H9 (cell line): ENCODE measurements around the gene ZNHIT2. TPM values are rescaled to one million over a fixed set of nuclear protein-coding genes. Genes with fewer than 3 reads are reported as not detected.
A peak's percentile ranks its signal among the peaks of the same experiment; 100 is the strongest.

Source experiments
- DNase-seq: peaks from one replicate; pipeline ENCODE4 v3.0.0-alpha.2; 2017
- H2AFZ ChIP-seq: one replicate; pipeline ENCODE4 v1.6.1; 2013; ENCODE audit warnings: mild to moderate bottlenecking, low read length, control low read depth, moderate library complexity
- H2AK5ac ChIP-seq: 2 replicates; pipeline ENCODE4 v1.6.1; 2013; ENCODE audit warnings: low read length, control low read depth, mixed read lengths; ENCODE audit not compliant: insufficient read length
- H2BK120ac ChIP-seq: one replicate; pipeline ENCODE4 v1.6.1; 2013; ENCODE audit warnings: low read depth, mild to moderate bottlenecking, low read length, control low read depth, inconsistent platforms; ENCODE audit not compliant: poor library complexity, severe bottlenecking
- H2BK12ac ChIP-seq: 2 replicates; pipeline ENCODE4 v1.6.1; 2013; ENCODE audit warnings: low read length, control low read depth, mixed read lengths, low read depth; ENCODE audit not compliant: insufficient read length
- H2BK15ac ChIP-seq: 2 replicates; pipeline ENCODE4 v1.6.1; 2013; ENCODE audit warnings: low read depth, low read length, control low read depth
- H2BK20ac ChIP-seq: one replicate; pipeline ENCODE4 v1.6.1; 2013; ENCODE audit warnings: low read depth, mild to moderate bottlenecking, low read length, control low read depth, inconsistent platforms; ENCODE audit not compliant: poor library complexity, severe bottlenecking
- H2BK5ac ChIP-seq: 2 replicates; pipeline ENCODE4 v1.6.1; 2013; ENCODE audit warnings: low read length, control low read depth, mixed read lengths; ENCODE audit not compliant: insufficient read length
- H3K14ac ChIP-seq: 2 replicates; pipeline ENCODE4 v1.6.1; 2013; ENCODE audit warnings: low read length, control low read depth; ENCODE audit not compliant: insufficient read depth
- H3K18ac ChIP-seq: 2 replicates; pipeline ENCODE4 v1.6.1; 2013; ENCODE audit warnings: low read depth, mild to moderate bottlenecking, mixed read lengths, low read length, control low read depth; ENCODE audit not compliant: insufficient read length
- H3K23ac ChIP-seq: 2 replicates; pipeline ENCODE4 v1.6.1; 2013; ENCODE audit warnings: low read length, control low read depth, mixed read lengths, low read depth; ENCODE audit not compliant: insufficient read length
- H3K23me2 ChIP-seq: 2 replicates; pipeline ENCODE4 v1.6.1; 2013; ENCODE audit warnings: low read depth, mild to moderate bottlenecking, mixed read lengths, low read length, control low read depth; ENCODE audit not compliant: insufficient read length, poor library complexity, severe bottlenecking
- H3K27ac ChIP-seq: 2 replicates; pipeline ENCODE4 v1.5.1; 2013; ENCODE audit warnings: low read length, control low read depth, mixed read lengths, low read depth; ENCODE audit not compliant: insufficient read length
- H3K27me3 ChIP-seq: 2 replicates; pipeline ENCODE4 v1.6.1; 2013; ENCODE audit warnings: low read length, control low read depth, inconsistent platforms; ENCODE audit not compliant: insufficient read depth
- H3K4ac ChIP-seq: 2 replicates; pipeline ENCODE4 v1.6.1; 2013; ENCODE audit warnings: low read depth, mild to moderate bottlenecking, control low read depth, inconsistent platforms, low read length, moderate library complexity
- H3K4me1 ChIP-seq: 2 replicates; pipeline ENCODE4 v1.6.1; 2013; ENCODE audit warnings: low read length, control low read depth, inconsistent platforms; ENCODE audit not compliant: insufficient read depth
- H3K4me2 ChIP-seq: 2 replicates; pipeline ENCODE4 v1.6.1; 2013; ENCODE audit warnings: low read length, control low read depth, mixed read lengths; ENCODE audit not compliant: insufficient read length, insufficient read depth
- H3K56ac ChIP-seq: 2 replicates; pipeline ENCODE4 v1.6.1; 2013; ENCODE audit warnings: low read depth, mild to moderate bottlenecking, mixed read lengths, low read length, control low read depth; ENCODE audit not compliant: insufficient read length
- H3K79me1 ChIP-seq: 2 replicates; pipeline ENCODE4 v1.6.1; 2013; ENCODE audit warnings: low read depth, mild to moderate bottlenecking, moderate library complexity, low read length, control low read depth, inconsistent platforms; ENCODE audit not compliant: insufficient read depth, poor library complexity, severe bottlenecking
- H3K79me2 ChIP-seq: 2 replicates; pipeline ENCODE4 v1.6.1; 2013; ENCODE audit warnings: low read length, control low read depth, inconsistent platforms; ENCODE audit not compliant: insufficient read depth
- H3K9ac ChIP-seq: 2 replicates; pipeline ENCODE4 v1.6.1; 2013; ENCODE audit warnings: low read length, control low read depth, mixed read lengths; ENCODE audit not compliant: insufficient read length; ENCODE audit errors: extremely low read depth
- H3K9me3 ChIP-seq: one replicate; pipeline ENCODE4 v1.6.1; 2013; ENCODE audit warnings: low read depth, low read length, inconsistent platforms; ENCODE audit not compliant: control insufficient read depth
- H3T11ph ChIP-seq: one replicate; pipeline ENCODE4 v1.6.1; 2013; ENCODE audit warnings: mild to moderate bottlenecking, low read length, control low read depth, inconsistent platforms
- H4K20me1 ChIP-seq: one replicate; pipeline ENCODE4 v1.6.1; 2013; ENCODE audit not compliant: control insufficient read depth, insufficient read length, insufficient read depth
- H4K5ac ChIP-seq: 2 replicates; pipeline ENCODE4 v1.6.1; 2013; ENCODE audit warnings: low read depth, mild to moderate bottlenecking, mixed read lengths, low read length, control low read depth; ENCODE audit not compliant: insufficient read length
- H4K8ac ChIP-seq: replicated peaks from 2 replicates; pipeline ENCODE4 v1.6.1; 2013; ENCODE audit warnings: low read length, control low read depth, mixed read lengths, low read depth; ENCODE audit not compliant: insufficient read length
- H4K91ac ChIP-seq: 2 replicates; pipeline ENCODE4 v1.6.1; 2013; ENCODE audit warnings: low read depth, mild to moderate bottlenecking, moderate library complexity, mixed read lengths, low read length, control low read depth; ENCODE audit not compliant: insufficient read length
- H3K27ac Mint-ChIP-seq, 3 experiments: 2 replicates in 2 of 3; 3 replicates in 1 of 3; pipeline ENCODE4 v1.8.0; 2020 to 2021; ENCODE audit warnings: mixed read lengths in 3 of 3, mild to moderate bottlenecking in 1 of 3, moderate library complexity in 1 of 3
- H3K27me3 Mint-ChIP-seq: 2 replicates; pipeline ENCODE4 v1.8.0; 2021; ENCODE audit warnings: low read depth, mild to moderate bottlenecking, moderate library complexity, mixed read lengths
- H3K36me3 Mint-ChIP-seq, 3 experiments: 2 replicates in 2 of 3; 3 replicates in 1 of 3; pipeline ENCODE4 v1.8.0; 2020 to 2021; ENCODE audit warnings: low read depth in 3 of 3, mixed read lengths in 3 of 3; ENCODE audit not compliant: insufficient read depth in 1 of 3
- H3K4me1 Mint-ChIP-seq, 2 experiments: 2 replicates each; pipeline ENCODE4 v1.8.0; 2020; ENCODE audit warnings: mixed read lengths in 2 of 2
- H3K4me3 Mint-ChIP-seq, 2 experiments: 2 replicates in 1 of 2; 3 replicates in 1 of 2; pipeline ENCODE4 v1.8.0; 2020 to 2021; ENCODE audit warnings: mild to moderate bottlenecking in 2 of 2, mixed read lengths in 2 of 2, moderate library complexity in 1 of 2
- H3K9me3 Mint-ChIP-seq, 2 experiments: 2 replicates in 1 of 2; 3 replicates in 1 of 2; pipeline ENCODE4 v1.8.0; 2020; ENCODE audit warnings: mild to moderate bottlenecking in 2 of 2, mixed read lengths in 2 of 2, moderate library complexity in 1 of 2
- CTCF ChIP-seq: fragments of 200-600 bp; sonication (generic); conservative IDR thresholded peaks from 3 replicates; pipeline ENCODE4 v1.8.0; 2021; ENCODE audit warnings: antibody characterized with exemption, mild to moderate bottlenecking
- WGBS: extraction: QIAGEN DNeasy Blood & Tissue Kit; methylation state at CpG from one replicate; pipeline ENCODE4 v1.1.7; 2013; ENCODE audit warnings: missing lambda C conversion rate, low lambda C conversion rate, mixed read lengths; ENCODE audit not compliant: insufficient read length; ENCODE audit errors: extremely low coverage; 5-methylcytosine and 5-hydroxymethylcytosine counted together
- total RNA-seq: library from RNA; stranded (reverse); gene quantifications from 2 replicates; pipeline ENCODE4 v1.2.1, GENCODE V29; 2021

ZNHIT2 gene
- total RNA-seq, 1 experiment from 2014 or later: 18.3 TPM

- H3K4me1 Mint-ChIP-seq: peaks cover 14 to 16% of the 10 kb centered on the region in 2 experiments
- Histone ChIP-seq H3K18ac (no peak overlapping the region), H3K79me1 (no peaks in the 10 kb centered on the region), H2AK5ac (no peak overlapping the region), H2BK20ac (no peak overlapping the region), H3K27me3 (no peaks in the 10 kb centered on the region), H3K56ac (no peak overlapping the region), H4K8ac (no peak overlapping the region), H3K23me2 (peaks cover 12% of the 10 kb centered on the region), H4K91ac (no peak overlapping the region), H3T11ph (no peak overlapping the region), H3K23ac (no peak overlapping the region), H3K4me2 (no peak overlapping the region), H4K5ac (no peak overlapping the region), H2BK15ac (no peak overlapping the region), H3K9ac (no peak overlapping the region), H3K27ac (no peak overlapping the region), H4K20me1 (peaks cover 3% of the 10 kb centered on the region), H2BK12ac (no peak overlapping the region), H3K4ac (no peak overlapping the region), H3K79me2 (peaks cover 8% of the 10 kb centered on the region; the same call in 1 of the 2 replicates), H3K14ac (no peak overlapping the region), H2AFZ (no peak overlapping the region), H3K4me1 (no peaks in the 10 kb centered on the region), H2BK120ac (no peak overlapping the region), H3K9me3 (no peaks in the 10 kb centered on the region), H2BK5ac (no peak overlapping the region)
- no CpG with 5 or more reads among the region's 9 CpGs for WGBS
- H3K27me3 Mint-ChIP-seq: no peaks in the 10 kb centered on the region
- no peak overlapping the region for H3K4me3 Mint-ChIP-seq
- TF ChIP-seq CTCF: no peak
- no peaks in the 10 kb centered on the region; a peak in 1 of 5 replicates for H3K9me3 Mint-ChIP-seq
- DNase-seq: no peak
- H3K27ac Mint-ChIP-seq: 0 out of 7 replicates have a peak overlapping the region, but pooled peaks of 1 of the 3 experiments have one; percentile 35
- H3K36me3 Mint-ChIP-seq: peaks cover 10 to 51% (median 49%) of the 10 kb centered on the region in 3 experiments
Measured at GRCh38 chr11:65086809-65087208, 30.7 kb downstream of the ZNHIT2 start.
